ENCODE results near the gene RING1.
A peak's percentile ranks its signal among the peaks of the same experiment; 100 is the strongest.
"Not testable (repeated sequence)": the region's sequence is repeated elsewhere in the genome, so short reads cannot be mapped to it uniquely, and the experiment has no call there.

The RING1 gene

DNA sequence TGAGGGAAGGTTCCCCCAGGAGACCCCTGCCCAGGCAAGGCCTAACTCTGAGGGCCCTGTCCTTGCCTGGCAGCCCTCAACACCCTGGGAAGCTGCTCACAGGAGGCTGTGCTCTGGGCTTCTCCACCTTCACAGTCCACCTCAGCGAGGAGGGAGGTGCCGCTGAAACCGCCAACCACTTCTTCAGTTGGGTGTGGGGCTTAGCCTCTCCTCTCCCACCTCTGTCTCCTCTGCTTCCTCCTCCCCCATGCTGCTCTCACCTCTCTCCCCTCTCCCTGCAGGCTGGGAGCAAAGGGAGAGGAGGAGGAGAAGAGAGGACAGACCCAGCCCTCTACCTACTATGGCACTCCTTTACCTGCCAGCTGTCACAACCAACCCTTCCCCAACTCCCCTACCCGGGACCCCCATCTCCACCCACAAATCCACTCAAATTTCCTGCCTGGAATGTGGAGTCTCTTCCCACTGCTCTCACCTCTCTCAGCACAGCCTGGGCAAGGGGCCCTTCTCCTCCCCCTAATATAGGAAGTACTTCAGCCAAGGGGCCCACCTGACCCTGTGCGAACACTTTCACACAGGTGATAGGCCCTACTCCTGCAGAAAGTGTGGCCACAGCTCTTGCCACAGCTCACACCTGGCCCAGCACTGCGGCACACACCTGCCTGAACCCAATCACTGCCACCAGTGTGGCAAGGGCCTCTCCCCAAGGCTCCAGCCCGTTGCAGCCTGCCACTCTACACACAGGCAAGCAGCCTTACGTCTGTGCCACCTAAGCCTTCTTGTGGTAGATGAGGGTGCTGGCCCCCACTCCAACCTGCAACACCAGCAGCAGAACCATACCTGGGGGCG is 7.2 kb downstream of the RING1 start:
- H3K4me3 ChIP-seq (ENCODE audit: low read length) = no peak overlapping the region
- no peak for DNase-seq (ENCODE audit: low read depth)
- TF ChIP-seq CTCF (IDR thresholded peaks at IDR 0.05; ENCODE audit: insufficient read depth, low read depth, low read length, missing control alignments) = no peak

GRCh38 chr6:33216117-33216649 is 7.9 kb downstream of the RING1 start:
- no peak for DNase-seq (ENCODE audit: low read depth)
- no peak for TF ChIP-seq CTCF (IDR thresholded peaks at IDR 0.05; ENCODE audit: insufficient read depth, low read depth, low read length, missing control alignments)
- no peak overlapping the region for H3K4me3 ChIP-seq (ENCODE audit: low read length)

GRCh38 chr6:33217246-33217645 is 8.9 kb downstream of the RING1 start:
- no peak for TF ChIP-seq CTCF (IDR thresholded peaks at IDR 0.05; ENCODE audit: insufficient read depth, low read depth, low read length, missing control alignments)
- H3K4me3 ChIP-seq (ENCODE audit: low read length) = no peak overlapping the region
- DNase-seq (ENCODE audit: low read depth) = peak; percentile 85

DNA sequence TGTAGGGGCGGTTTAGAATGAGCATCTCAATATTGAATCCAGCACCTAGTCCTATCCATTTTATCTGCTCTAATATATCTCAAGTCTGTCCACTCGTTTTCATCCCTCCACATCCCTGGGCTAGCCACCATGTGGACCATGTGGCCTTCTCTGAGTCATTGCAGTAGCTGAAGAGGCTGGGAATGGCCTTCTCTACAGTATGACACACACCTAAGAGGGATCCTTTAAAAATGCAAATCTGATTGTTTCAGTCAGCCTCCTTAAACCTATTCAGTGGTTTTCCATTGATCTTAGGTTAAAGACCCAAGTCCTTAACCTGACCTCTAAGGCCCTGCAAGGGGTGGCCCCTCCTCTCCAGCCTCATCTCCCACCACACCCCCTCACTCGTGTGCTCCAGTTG is 9.4 kb downstream of the RING1 start:
- no peak overlapping the region for H3K4me3 ChIP-seq (ENCODE audit: low read length)
- peak; percentile 67 for DNase-seq (ENCODE audit: low read depth)
- no peak for TF ChIP-seq CTCF (IDR thresholded peaks at IDR 0.05; ENCODE audit: insufficient read depth, low read depth, low read length, missing control alignments)

DNA sequence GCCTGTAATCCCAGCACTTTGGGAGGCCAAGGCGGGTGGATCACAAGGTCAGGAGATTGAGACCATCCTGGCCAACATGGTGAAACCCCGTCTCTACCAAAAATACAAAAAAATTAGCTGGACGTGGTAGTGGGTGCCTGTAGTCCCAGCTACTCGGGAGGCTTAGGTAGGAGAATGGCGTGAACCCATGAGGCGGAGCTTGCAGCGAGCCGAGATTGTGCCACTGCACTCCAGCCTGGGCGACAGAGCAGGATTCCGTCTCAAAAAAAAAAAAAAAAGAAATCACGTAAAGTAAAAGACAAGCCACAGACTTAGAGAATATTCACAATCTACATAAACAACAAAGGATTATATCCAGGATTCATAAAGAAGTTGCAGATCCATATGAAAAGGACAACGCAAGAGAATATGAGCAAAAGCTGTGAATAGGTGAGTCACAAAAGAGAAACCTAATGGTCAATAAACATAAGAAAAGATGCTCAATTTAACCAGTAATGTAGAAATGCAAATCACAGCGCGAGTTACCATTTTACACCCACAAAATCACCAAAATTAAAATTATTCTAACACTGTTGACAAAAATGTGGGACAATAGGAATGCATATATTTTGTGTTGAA is 18.3 kb downstream of the RING1 start:
- not testable (repeated sequence) for H3K4me3 ChIP-seq (ENCODE audit: low read length)

DNA sequence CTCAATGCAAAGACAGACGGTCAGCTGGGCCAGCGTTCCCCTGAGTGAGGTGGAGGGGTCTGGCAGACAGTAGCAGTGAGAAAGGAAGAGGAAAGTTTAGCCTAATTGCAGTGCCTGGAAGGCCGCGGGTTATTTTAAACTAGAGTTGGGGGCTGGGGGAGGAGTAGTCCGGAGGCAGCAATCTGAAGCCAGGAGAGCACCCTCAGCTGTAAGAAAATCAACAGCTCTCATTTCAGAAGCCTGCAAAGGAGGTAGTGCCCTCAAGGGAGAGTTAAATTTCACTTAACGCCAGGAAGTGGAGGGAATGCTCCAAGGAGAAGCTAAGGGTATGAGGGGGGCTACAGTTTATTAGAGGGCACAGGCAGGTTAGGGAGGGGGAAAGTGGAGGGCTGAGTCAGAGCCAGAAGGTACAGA is 26.9 kb downstream of the RING1 start:
- H3K4me3 ChIP-seq (ENCODE audit: low read length) = no peak overlapping the region
- TF ChIP-seq CTCF (IDR thresholded peaks at IDR 0.05; ENCODE audit: insufficient read depth, low read depth, low read length, missing control alignments) = no peak
- DNase-seq (ENCODE audit: low read depth) = no peak

More for the DNA sequence above, 18.3 kb downstream of the RING1 start:
- DNase-seq (ENCODE audit: low read depth) = not testable (repeated sequence)

DNA sequence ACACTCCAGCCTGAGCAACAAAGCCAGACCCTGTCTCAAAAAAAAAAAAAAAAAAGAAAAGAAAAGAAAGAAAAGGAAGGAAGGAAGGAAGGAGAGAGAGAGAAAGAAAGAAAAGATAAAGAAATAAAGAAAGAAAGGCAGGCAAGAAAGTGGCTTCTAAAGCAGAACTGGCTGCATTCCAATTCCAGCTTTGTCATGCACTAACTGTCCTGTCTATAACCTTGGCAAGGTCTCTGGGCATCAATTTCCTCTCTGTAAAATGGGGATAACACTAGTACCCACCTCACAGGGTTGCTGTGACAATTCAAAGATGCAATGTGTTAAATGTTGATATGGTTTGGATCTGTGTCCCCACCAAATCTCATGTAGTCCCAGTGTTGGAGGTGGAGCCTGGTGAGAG is 28.0 kb downstream of the RING1 start:
- no peak for DNase-seq (ENCODE audit: low read depth)
- TF ChIP-seq CTCF (IDR thresholded peaks at IDR 0.05; ENCODE audit: insufficient read depth, low read depth, low read length, missing control alignments) = no peak
- H3K4me3 ChIP-seq (ENCODE audit: low read length) = no peak overlapping the region
